K562 (cell line): ENCODE data around the gene SPEF1. TPM values are rescaled to one million over a fixed set of nuclear protein-coding genes. Genes with fewer than 3 reads are reported as not detected.

Source experiments
- EGR1 ChIP-seq: fragments of 450-650 bp; conservative IDR thresholded peaks from 2 replicates; pipeline ENCODE4 v1.6.1; 2017; ENCODE audit warnings: mild to moderate bottlenecking
- EHMT2 ChIP-seq: fragments of 450-650 bp; IDR thresholded peaks from 2 replicates; pipeline ENCODE4 v1.6.1; 2018; ENCODE audit warnings: antibody characterized with exemption
- ELF1 ChIP-seq: fragments of 200-800 bp; sonication (Bioruptor generic); IDR thresholded peaks from 2 replicates; pipeline ENCODE4 v1.6.1; 2016; ENCODE audit warnings: missing genetic modification characterization, missing compliant biosample characterization
- FOXM1 ChIP-seq, 2 experiments: fragments of 450-650 bp in 1 of 2; sonication (generic) in 1 of 2; formaldehyde crosslinking in 1 of 2; IDR thresholded peaks; 2 replicates each; pipeline versions ENCODE4 v1.6.1 to v1.9.0; 2017 to 2022; ENCODE audit warnings: low read depth in 2 of 2, mild to moderate bottlenecking in 2 of 2, missing genetic modification reagents in 1 of 2, moderate library complexity in 1 of 2
- KAT8 ChIP-seq: fragments of 450-650 bp; IDR thresholded peaks from 2 replicates; pipeline ENCODE4 v1.6.1; 2016; ENCODE audit warnings: low read depth, mild to moderate bottlenecking
- MEIS2 ChIP-seq: fragments of 450-650 bp; IDR thresholded peaks from 2 replicates; pipeline ENCODE4 v1.6.1; 2014; ENCODE audit warnings: mild to moderate bottlenecking; ENCODE audit not compliant: partially characterized antibody
- MTF1 ChIP-seq: fragments of 250-450 bp; sonication (Bioruptor Pico); IDR thresholded peaks from 2 replicates; pipeline ENCODE4 v1.9.0; 2021; ENCODE audit warnings: moderate library complexity, mild to moderate bottlenecking, inconsistent platforms, borderline replicate concordance
- SOX6 ChIP-seq: fragments of 450-650 bp; IDR thresholded peaks from 2 replicates; pipeline ENCODE4 v1.6.1; 2014; ENCODE audit warnings: mild to moderate bottlenecking
- SRF ChIP-seq, 2 experiments: fragments of 250-450, 450-650 bp in 1 of 2; sonication (Bioruptor Pico) in 1 of 2; sonication (generic) in 1 of 2; formaldehyde crosslinking; IDR thresholded peaks; 2 replicates each; pipeline versions ENCODE4 v1.5.0 to v1.5.1; 2020 to 2022; ENCODE audit warnings: mild to moderate bottlenecking in 1 of 2, missing genetic modification reagents in 1 of 2
- THRB ChIP-seq: fragments of 450-650 bp; formaldehyde crosslinking; conservative IDR thresholded peaks from 2 replicates; pipeline ENCODE4 v1.4.0; 2022; ENCODE audit warnings: mild to moderate bottlenecking, missing genetic modification characterization
- TRIM25 ChIP-seq: fragments of 450-650 bp; IDR thresholded peaks from 2 replicates; pipeline ENCODE4 v1.7.0; 2016; ENCODE audit warnings: borderline replicate concordance
- U2AF1 ChIP-seq: fragments of 200-400 bp; formaldehyde crosslinking; optimal IDR thresholded peaks from 2 replicates; pipeline ENCODE3; 2017; ENCODE audit warnings: mild to moderate bottlenecking, low read depth, low read length, moderate library complexity
- ZBTB26 ChIP-seq: fragments of 450-650 bp; formaldehyde crosslinking; IDR thresholded peaks from 2 replicates; pipeline ENCODE4 v1.4.0; 2022; ENCODE audit warnings: missing genetic modification characterization
- ZNF511 ChIP-seq: sonication (generic); formaldehyde crosslinking; IDR thresholded peaks from 2 replicates; pipeline ENCODE4 v1.8.0; 2022; ENCODE audit warnings: mild to moderate bottlenecking, missing genetic modification reagents
- ZNF609 ChIP-seq: sonication (generic); formaldehyde crosslinking; IDR thresholded peaks from 2 replicates; pipeline ENCODE4 v1.8.1; 2023; ENCODE audit warnings: missing genetic modification reagents, mild to moderate bottlenecking, borderline replicate concordance
- ZNF644 ChIP-seq: fragments of 200-800 bp; sonication (Bioruptor generic); IDR thresholded peaks from 2 replicates; pipeline ENCODE4 v1.6.1; 2016; ENCODE audit warnings: low read depth, missing genetic modification characterization, missing compliant biosample characterization
- polyA plus RNA-seq, 8 experiments: library from polyadenylated mRNA; depleted of rRNA in 4 of 8; stranded (reverse) in 5 of 8; unstranded in 3 of 8; fragments of >200 nt; fragmentation: Nextera tagmentation in 2 of 8; fragmentation: Illumina TruSeq in 1 of 8; extraction: Ambion mirVana in 2 of 8; extraction: Trizol in 1 of 8; gene quantifications; 2 replicates each; pipeline versions ENCODE4 v1.2.1 to v1.2.3, GENCODE V29; 2011 to 2014; ENCODE audit warnings: inconsistent platforms in 1 of 8, missing spikeins in 1 of 8
- total RNA-seq, 7 experiments: library from RNA; depleted of rRNA in 6 of 7; stranded (reverse); fragments of >200 nt in 6 of 7; fragmentation: Illumina TruSeq in 2 of 7; extraction: Trizol in 2 of 7; gene quantifications; 2 replicates each; pipeline versions ENCODE4 v1.2.1 to v1.2.3, GENCODE V29; 2011 to 2021; ENCODE audit warnings: low replicate concordance in 1 of 7

SPEF1 gene
- total and polyA plus RNA-seq, 9 of the 15 experiments (the other 6 are each of a cell fraction or from before 2014, with no cell fraction given), result not detected

GRCh38 chr20:3820048-3820900, 39.0 kb upstream of the SPEF1 start, which contains the start of gene AP5S1 (continued):
- peak; percentile 82 for TF ChIP-seq ZNF511
- peak; percentile 42; the same call in 1 of the 2 replicates for TF ChIP-seq ELF1 (tag)
- TF ChIP-seq MTF1 (CRISPR knock-in tag), result no peak
- no peak for TF ChIP-seq FOXM1 (IDR thresholded peaks at IDR 0.05; ENCODE audit: low read depth)
- peak; percentile 93 for TF ChIP-seq FOXM1 (CRISPR knock-in tag; IDR thresholded peaks at IDR 0.05; ENCODE audit: low read depth)
- TF ChIP-seq EHMT2, result no peak
- TF ChIP-seq ZNF644, result no peak; the same call in 1 of the 2 replicates
- no peak for TF ChIP-seq TRIM25
- TF ChIP-seq SRF (CRISPR knock-in tag; IDR thresholded peaks at IDR 0.05), result 0 out of 4 replicates have a peak, but pooled peaks of 1 of the 2 experiments have one; percentile 13
- TF ChIP-seq KAT8, result no peak
- TF ChIP-seq SOX6, result peak; percentile 58; the same call in 1 of the 2 replicates
- 0 out of 2 replicates have a peak, but pooled peaks have one; percentile 39 for TF ChIP-seq ZBTB26
- no peak for TF ChIP-seq THRB (CRISPR knock-in tag)
- TF ChIP-seq ZNF609 (CRISPR knock-in tag), result peak; percentile 94; the same call in 1 of the 2 replicates
- TF ChIP-seq MEIS2, result peak; percentile 52
- peak; percentile 90 for TF ChIP-seq U2AF1
- 0 out of 2 replicates have a peak, but pooled peaks have one; percentile 14 for TF ChIP-seq EGR1
